ENCODE data around the gene MMP21. TPM values are rescaled to one million over a fixed set of nuclear protein-coding genes. Genes with fewer than 3 reads are reported as not detected.

The MMP21 gene
- total and polyA plus RNA-seq, 2 experiments from 2014 or later: not detected

GRCh38 chr10:125815764-125816163 is 40.1 kb upstream of the MMP21 start:
- Histone ChIP-seq H3F3A (replicated peaks; ENCODE audit: low read depth) (no peaks in the 10 kb centered on the region), H3K9me2 (ENCODE audit: insufficient read depth) (no peaks in the 10 kb centered on the region), H3K27me3 (ENCODE audit: insufficient read depth) (no peaks in the 10 kb centered on the region), H3K4me3 (no peak overlapping the region), H3K4me1 (ENCODE audit: insufficient read depth) (no peaks in the 10 kb centered on the region), H2AFZ (no peak overlapping the region), H3K36me3 (ENCODE audit: insufficient read depth) (no peaks in the 10 kb centered on the region; the same call in 1 of the 2 replicates), H3K4me2 (no peak overlapping the region), H3K79me2 (replicated peaks; ENCODE audit: insufficient read depth) (no peaks in the 10 kb centered on the region), H3K27ac (ENCODE audit: low read depth) (no peak overlapping the region), H4K20me1 (replicated peaks; ENCODE audit: insufficient read depth) (no peaks in the 10 kb centered on the region)
- ATAC-seq (no peak), DNase-seq (ENCODE audit: low spot score) (no peak)
- no peak overlapping the region for H3K4me3 Mint-ChIP-seq
- H3K27ac Mint-ChIP-seq: no peak overlapping the region
- TF ChIP-seq ZNF114 (CRISPR knock-in tag; IDR thresholded peaks at IDR 0.05): no peak
- TF ChIP-seq, protein P1, sequence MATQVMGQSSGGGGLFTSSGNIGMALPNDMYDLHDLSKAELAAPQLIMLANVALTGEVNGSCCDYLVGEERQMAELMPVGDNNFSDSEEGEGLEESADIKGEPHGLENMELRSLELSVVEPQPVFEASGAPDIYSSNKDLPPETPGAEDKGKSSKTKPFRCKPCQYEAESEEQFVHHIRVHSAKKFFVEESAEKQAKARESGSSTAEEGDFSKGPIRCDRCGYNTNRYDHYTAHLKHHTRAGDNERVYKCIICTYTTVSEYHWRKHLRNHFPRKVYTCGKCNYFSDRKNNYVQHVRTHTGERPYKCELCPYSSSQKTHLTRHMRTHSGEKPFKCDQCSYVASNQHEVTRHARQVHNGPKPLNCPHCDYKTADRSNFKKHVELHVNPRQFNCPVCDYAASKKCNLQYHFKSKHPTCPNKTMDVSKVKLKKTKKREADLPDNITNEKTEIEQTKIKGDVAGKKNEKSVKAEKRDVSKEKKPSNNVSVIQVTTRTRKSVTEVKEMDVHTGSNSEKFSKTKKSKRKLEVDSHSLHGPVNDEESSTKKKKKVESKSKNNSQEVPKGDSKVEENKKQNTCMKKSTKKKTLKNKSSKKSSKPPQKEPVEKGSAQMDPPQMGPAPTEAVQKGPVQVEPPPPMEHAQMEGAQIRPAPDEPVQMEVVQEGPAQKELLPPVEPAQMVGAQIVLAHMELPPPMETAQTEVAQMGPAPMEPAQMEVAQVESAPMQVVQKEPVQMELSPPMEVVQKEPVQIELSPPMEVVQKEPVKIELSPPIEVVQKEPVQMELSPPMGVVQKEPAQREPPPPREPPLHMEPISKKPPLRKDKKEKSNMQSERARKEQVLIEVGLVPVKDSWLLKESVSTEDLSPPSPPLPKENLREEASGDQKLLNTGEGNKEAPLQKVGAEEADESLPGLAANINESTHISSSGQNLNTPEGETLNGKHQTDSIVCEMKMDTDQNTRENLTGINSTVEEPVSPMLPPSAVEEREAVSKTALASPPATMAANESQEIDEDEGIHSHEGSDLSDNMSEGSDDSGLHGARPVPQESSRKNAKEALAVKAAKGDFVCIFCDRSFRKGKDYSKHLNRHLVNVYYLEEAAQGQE (IDR thresholded peaks at IDR 0.05; ENCODE audit: unreplicated experiment): no peak
- no peak for TF ChIP-seq ZNF331 (CRISPR knock-in tag; IDR thresholded peaks at IDR 0.05; ENCODE audit: low read depth)
- no peak for TF ChIP-seq EZH2phosphoT487 (IDR thresholded peaks at IDR 0.05; ENCODE audit: unreplicated experiment)
- TF ChIP-seq, protein P2, sequence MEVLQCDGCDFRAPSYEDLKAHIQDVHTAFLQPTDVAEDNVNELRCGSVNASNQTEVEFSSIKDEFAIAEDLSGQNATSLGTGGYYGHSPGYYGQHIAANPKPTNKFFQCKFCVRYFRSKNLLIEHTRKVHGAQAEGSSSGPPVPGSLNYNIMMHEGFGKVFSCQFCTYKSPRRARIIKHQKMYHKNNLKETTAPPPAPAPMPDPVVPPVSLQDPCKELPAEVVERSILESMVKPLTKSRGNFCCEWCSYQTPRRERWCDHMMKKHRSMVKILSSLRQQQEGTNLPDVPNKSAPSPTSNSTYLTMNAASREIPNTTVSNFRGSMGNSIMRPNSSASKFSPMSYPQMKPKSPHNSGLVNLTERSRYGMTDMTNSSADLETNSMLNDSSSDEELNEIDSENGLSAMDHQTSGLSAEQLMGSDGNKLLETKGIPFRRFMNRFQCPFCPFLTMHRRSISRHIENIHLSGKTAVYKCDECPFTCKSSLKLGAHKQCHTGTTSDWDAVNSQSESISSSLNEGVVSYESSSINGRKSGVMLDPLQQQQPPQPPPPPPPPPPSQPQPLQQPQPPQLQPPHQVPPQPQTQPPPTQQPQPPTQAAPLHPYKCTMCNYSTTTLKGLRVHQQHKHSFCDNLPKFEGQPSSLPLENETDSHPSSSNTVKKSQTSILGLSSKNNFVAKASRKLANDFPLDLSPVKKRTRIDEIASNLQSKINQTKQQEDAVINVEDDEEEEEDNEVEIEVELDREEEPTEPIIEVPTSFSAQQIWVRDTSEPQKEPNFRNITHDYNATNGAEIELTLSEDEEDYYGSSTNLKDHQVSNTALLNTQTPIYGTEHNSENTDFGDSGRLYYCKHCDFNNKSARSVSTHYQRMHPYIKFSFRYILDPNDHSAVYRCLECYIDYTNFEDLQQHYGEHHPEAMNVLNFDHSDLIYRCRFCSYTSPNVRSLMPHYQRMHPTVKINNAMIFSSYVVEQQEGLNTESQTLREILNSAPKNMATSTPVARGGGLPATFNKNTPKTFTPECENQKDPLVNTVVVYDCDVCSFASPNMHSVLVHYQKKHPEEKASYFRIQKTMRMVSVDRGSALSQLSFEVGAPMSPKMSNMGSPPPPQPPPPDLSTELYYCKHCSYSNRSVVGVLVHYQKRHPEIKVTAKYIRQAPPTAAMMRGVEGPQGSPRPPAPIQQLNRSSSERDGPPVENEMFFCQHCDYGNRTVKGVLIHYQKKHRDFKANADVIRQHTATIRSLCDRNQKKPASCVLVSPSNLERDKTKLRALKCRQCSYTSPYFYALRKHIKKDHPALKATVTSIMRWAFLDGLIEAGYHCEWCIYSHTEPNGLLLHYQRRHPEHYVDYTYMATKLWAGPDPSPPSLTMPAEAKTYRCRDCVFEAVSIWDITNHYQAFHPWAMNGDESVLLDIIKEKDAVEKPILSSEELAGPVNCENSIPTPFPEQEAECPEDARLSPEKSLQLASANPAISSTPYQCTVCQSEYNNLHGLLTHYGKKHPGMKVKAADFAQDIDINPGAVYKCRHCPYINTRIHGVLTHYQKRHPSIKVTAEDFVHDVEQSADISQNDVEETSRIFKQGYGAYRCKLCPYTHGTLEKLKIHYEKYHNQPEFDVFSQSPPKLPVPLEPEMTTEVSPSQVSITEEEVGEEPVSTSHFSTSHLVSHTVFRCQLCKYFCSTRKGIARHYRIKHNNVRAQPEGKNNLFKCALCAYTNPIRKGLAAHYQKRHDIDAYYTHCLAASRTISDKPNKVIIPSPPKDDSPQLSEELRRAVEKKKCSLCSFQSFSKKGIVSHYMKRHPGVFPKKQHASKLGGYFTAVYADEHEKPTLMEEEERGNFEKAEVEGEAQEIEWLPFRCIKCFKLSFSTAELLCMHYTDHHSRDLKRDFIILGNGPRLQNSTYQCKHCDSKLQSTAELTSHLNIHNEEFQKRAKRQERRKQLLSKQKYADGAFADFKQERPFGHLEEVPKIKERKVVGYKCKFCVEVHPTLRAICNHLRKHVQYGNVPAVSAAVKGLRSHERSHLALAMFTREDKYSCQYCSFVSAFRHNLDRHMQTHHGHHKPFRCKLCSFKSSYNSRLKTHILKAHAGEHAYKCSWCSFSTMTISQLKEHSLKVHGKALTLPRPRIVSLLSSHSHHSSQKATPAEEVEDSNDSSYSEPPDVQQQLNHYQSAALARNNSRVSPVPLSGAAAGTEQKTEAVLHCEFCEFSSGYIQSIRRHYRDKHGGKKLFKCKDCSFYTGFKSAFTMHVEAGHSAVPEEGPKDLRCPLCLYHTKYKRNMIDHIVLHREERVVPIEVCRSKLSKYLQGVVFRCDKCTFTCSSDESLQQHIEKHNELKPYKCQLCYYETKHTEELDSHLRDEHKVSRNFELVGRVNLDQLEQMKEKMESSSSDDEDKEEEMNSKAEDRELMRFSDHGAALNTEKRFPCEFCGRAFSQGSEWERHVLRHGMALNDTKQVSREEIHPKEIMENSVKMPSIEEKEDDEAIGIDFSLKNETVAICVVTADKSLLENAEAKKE (CRISPR knock-in tag; IDR thresholded peaks at IDR 0.05): no peak
- TF ChIP-seq EZH2 (IDR thresholded peaks at IDR 0.05; ENCODE audit: low read depth, unreplicated experiment): no peak
- TF ChIP-seq, protein P3, sequence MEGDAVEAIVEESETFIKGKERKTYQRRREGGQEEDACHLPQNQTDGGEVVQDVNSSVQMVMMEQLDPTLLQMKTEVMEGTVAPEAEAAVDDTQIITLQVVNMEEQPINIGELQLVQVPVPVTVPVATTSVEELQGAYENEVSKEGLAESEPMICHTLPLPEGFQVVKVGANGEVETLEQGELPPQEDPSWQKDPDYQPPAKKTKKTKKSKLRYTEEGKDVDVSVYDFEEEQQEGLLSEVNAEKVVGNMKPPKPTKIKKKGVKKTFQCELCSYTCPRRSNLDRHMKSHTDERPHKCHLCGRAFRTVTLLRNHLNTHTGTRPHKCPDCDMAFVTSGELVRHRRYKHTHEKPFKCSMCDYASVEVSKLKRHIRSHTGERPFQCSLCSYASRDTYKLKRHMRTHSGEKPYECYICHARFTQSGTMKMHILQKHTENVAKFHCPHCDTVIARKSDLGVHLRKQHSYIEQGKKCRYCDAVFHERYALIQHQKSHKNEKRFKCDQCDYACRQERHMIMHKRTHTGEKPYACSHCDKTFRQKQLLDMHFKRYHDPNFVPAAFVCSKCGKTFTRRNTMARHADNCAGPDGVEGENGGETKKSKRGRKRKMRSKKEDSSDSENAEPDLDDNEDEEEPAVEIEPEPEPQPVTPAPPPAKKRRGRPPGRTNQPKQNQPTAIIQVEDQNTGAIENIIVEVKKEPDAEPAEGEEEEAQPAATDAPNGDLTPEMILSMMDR (conservative IDR thresholded peaks at IDR 0.05; ENCODE audit: low read depth in 2 of 2): no peak
- TF ChIP-seq NANOG (IDR thresholded peaks at IDR 0.05; ENCODE audit: borderline replicate concordance): no peak
- TF ChIP-seq ETS1 (IDR thresholded peaks at IDR 0.05): no peak
- no peak for TF ChIP-seq STAT1 (IDR thresholded peaks at IDR 0.05; ENCODE audit: unreplicated experiment)
- no peak for TF ChIP-seq CREB1 (CRISPR knock-in tag; IDR thresholded peaks at IDR 0.05; ENCODE audit: low read depth)
- TF ChIP-seq POLR2AphosphoS5 (IDR thresholded peaks at IDR 0.05; ENCODE audit: low read depth): no peak
- TF ChIP-seq JUNB (IDR thresholded peaks at IDR 0.05; ENCODE audit: unreplicated experiment): no peak
- no peaks in the 10 kb centered on the region for H3K4me1 Mint-ChIP-seq
- peaks cover 13% of the 10 kb centered on the region; the same call in 2 of the 3 replicates for H3K36me3 Mint-ChIP-seq (ENCODE audit: low read depth)
- no peaks in the 10 kb centered on the region for H3K27me3 Mint-ChIP-seq (ENCODE audit: insufficient read depth, low read depth, poor library complexity)
- H3K9me3 Mint-ChIP-seq: no peaks in the 10 kb centered on the region
